Bronchial epithelial cell (primary cell): ENCODE results near the gene ADARB2. TPM values are rescaled to one million over a fixed set of nuclear protein-coding genes. Genes with fewer than 3 reads are reported as not detected.

Source experiments
- DNase-seq: peaks from one replicate; pipeline ENCODE4 v3.0.0-alpha.2; 2010; ENCODE audit warnings: low read depth
- FAIRE-seq: peaks from 2 replicates; lab custom pipeline; 2011; peaks lifted over from hg19 to GRCh38; lab: Jason Lieb, UNC
- H3K27me3 ChIP-seq: 2 replicates; pipeline ENCODE4 v1.5.1; 2011; ENCODE audit warnings: low read length; ENCODE audit not compliant: control insufficient read depth, insufficient read depth
- H3K36me3 ChIP-seq: 2 replicates; pipeline ENCODE4 v1.5.1; 2011; ENCODE audit warnings: low read length; ENCODE audit not compliant: control insufficient read depth, insufficient read depth
- H3K4me3 ChIP-seq: 2 replicates; pipeline ENCODE4 v1.5.1; 2011; ENCODE audit warnings: mild to moderate bottlenecking, low read depth, low read length, control low read depth
- CTCF ChIP-seq: IDR thresholded peaks from 2 replicates; pipeline ENCODE4 v1.5.1; 2011; ENCODE audit warnings: mild to moderate bottlenecking, moderate library complexity, low read length, control low read depth, inconsistent platforms; ENCODE audit not compliant: insufficient read depth, severe bottlenecking
- total RNA-seq: library from RNA; depleted of rRNA; stranded (reverse); fragments of >200 nt; gene quantifications from 2 replicates; pipeline ENCODE4 v1.2.1, GENCODE V29; 2014

Gene ADARB2
- total RNA-seq, 1 donor from 2014 or later = not detected

DNA sequence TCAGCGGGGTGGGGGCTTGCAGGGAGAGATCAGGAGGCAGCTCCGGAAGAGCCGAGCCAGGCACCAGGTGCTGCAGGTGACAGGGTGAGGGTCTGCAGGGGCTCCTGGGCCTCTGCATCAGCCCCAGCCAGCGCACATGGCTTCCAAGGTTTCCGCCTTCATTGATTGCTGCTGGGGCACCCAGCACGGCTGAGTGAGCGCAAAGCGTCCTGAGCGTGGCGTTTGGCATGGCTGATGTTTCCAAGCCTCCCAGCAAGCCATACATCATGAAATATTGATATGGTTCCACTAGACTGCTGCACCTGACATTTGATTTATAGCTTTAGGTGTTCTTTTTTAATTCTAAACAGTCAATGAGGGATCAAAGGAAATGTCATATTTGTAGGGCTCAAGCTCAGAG, 422.1 kb downstream of the ADARB2 start:
- H3K27me3 ChIP-seq = no peaks in the 10 kb centered on the region
- H3K36me3 ChIP-seq = no peaks in the 10 kb centered on the region
- DNase-seq (no peak), FAIRE-seq (no peak)
- no peak for TF ChIP-seq CTCF
- H3K4me3 ChIP-seq = no peak overlapping the region

DNA sequence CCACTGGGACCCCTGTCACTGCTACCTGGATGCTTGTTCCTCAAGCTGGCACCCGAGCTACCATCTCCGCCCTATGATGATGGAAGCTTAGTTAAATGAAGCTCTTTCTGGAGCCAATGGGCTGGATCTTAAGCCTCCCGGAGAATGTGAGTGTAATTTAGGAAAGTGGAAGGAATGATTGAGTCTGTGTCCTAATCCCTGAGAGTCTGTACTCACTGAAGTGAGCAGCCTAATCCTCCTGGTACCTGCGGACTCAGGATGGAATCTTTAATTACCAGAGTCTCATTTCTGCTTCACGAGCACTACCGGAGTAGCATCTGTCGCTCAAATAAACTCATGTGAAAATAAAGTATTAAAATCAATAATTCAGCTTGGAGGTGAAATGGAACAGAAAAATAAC, 425.6 kb downstream of the ADARB2 start:
- no peak for FAIRE-seq
- Histone ChIP-seq H3K36me3 (no peaks in the 10 kb centered on the region), H3K4me3 (no peak overlapping the region), H3K27me3 (no peaks in the 10 kb centered on the region)
- DNase-seq = no peak
- no peak for TF ChIP-seq CTCF

DNA sequence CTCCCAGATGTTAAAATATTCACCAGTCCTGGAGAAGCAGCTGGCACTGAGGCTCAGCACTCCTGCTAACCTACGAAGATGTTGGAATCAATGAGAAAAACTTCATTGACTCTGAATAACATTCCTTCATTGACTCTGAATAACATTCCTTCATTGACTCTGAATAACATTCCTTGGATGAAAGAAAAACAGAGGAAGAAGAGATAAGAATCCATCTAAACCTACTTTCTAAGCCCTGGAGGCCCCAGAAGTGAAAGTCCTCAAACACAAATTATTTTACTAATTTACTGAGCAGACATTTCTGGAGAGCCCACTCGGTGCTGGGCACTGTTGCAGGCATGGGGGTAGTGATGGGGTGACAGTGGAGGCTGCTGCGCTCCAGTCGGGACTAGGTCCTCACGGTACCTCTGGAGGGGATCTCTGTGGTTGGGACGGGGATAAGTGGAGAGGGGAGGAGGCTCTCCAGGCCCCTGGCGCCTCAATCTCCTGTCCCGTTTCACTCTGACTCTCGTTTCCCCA, 427.0 kb downstream of the ADARB2 start:
- Histone ChIP-seq H3K36me3 (no peaks in the 10 kb centered on the region), H3K4me3 (no peak overlapping the region), H3K27me3 (no peaks in the 10 kb centered on the region)
- no peak for DNase-seq
- no peak for FAIRE-seq
- no peak for TF ChIP-seq CTCF

- DNase-seq (no peak), FAIRE-seq (no peak)
- TF ChIP-seq CTCF = no peak
- no peaks in the 10 kb centered on the region for H3K36me3 ChIP-seq
- H3K27me3 ChIP-seq = no peaks in the 10 kb centered on the region
- no peak overlapping the region for H3K4me3 ChIP-seq
Measured at GRCh38 chr10:1309617-1310270, 427.6 kb downstream of the ADARB2 start.

- peak; percentile 55 for FAIRE-seq
- Histone ChIP-seq H3K27me3 (no peaks in the 10 kb centered on the region), H3K36me3 (no peaks in the 10 kb centered on the region), H3K4me3 (no peak overlapping the region)
- no peak for DNase-seq
- TF ChIP-seq CTCF = no peak
Measured at GRCh38 chr10:1308962-1309616, 428.2 kb downstream of the ADARB2 start.
